Activated CD8-positive, alpha-beta T cell treated with anti-CD3 and anti-CD28 coated beads for 36 hours (primary cell): ENCODE results near the gene BAZ1B. TPM values are rescaled to one million over a fixed set of nuclear protein-coding genes. Genes with fewer than 3 reads are reported as not detected.
A peak's percentile ranks its signal among the peaks of the same experiment; 100 is the strongest.

Experiments
- ATAC-seq: fragments of 200-7000 bp; cut with Tn5 transposase; one replicate; pipeline ENCODE4 v1.10.0; 2021; ENCODE audit warnings: mild to moderate bottlenecking, moderate library complexity
- CTCF ChIA-PET: fragments of 350-600 bp; sonication (Branson Sonifier 250); formaldehyde crosslinking; loops from one replicate; lab custom pipeline; 2021; ENCODE audit warnings: antibody characterized with exemption; lab: Charles Lee
- POLR2A ChIA-PET: fragments of 350-600 bp; sonication (Branson Sonifier 250); formaldehyde crosslinking; loops from one replicate; lab custom pipeline; 2021; ENCODE audit warnings: antibody characterized with exemption; lab: Charles Lee
- DNase-seq: peaks from one replicate; pipeline ENCODE4 v3.0.0-alpha.2; 2020
- H3K27ac Mint-ChIP-seq: one replicate; pipeline ENCODE4 v1.8.0; 2021; ENCODE audit warnings: mild to moderate bottlenecking, mixed read lengths
- H3K27me3 Mint-ChIP-seq: one replicate; pipeline ENCODE4 v1.8.0; 2021; ENCODE audit warnings: mixed read lengths
- H3K36me3 Mint-ChIP-seq: one replicate; pipeline ENCODE4 v1.8.0; 2021; ENCODE audit warnings: low read depth, mixed read lengths
- H3K4me1 Mint-ChIP-seq: one replicate; pipeline ENCODE4 v1.8.0; 2021; ENCODE audit warnings: low read depth, mixed read lengths
- H3K4me3 Mint-ChIP-seq: one replicate; pipeline ENCODE4 v1.8.0; 2021; ENCODE audit warnings: mild to moderate bottlenecking, moderate library complexity, mixed read lengths
- H3K9me3 Mint-ChIP-seq: one replicate; pipeline ENCODE4 v1.8.0; 2021; ENCODE audit warnings: mixed read lengths
- intact Hi-C: fragments of 100-400 bp; cut with micrococcal nuclease; formaldehyde crosslinking; loops from one replicate; pipeline ENCODE4 v1.10.0; 2022
- total RNA-seq, 2 experiments: library from RNA; stranded (reverse); gene quantifications; one replicate each; pipeline ENCODE4 v1.2.3, GENCODE V29; 2021
- TF ChIP-seq, protein P1 (sequence below): fragments of 200-600 bp; IDR thresholded peaks from one replicate; pipeline ENCODE4 v1.8.0; 2022; ENCODE audit warnings: antibody characterized with exemption, mild to moderate bottlenecking

The BAZ1B gene
- total RNA-seq, 2 experiments from 2014 or later, result 82.4 to 82.6 TPM

GRCh38 chr7:73463966-73464365 lies 58.1 kb downstream of the BAZ1B start:
- Mint-ChIP-seq H3K4me3 (no peak overlapping the region), H3K27me3 (no peaks in the 10 kb centered on the region), H3K9me3 (no peaks in the 10 kb centered on the region), H3K4me1 (no peaks in the 10 kb centered on the region), H3K27ac (no peak overlapping the region), H3K36me3 (peaks cover 50% of the 10 kb centered on the region)
- ATAC-seq, result no peak
- ChIA-PET CTCF (interaction anchor here (5.2 kb wide), 1 partner anchor 13 kb away, joined by 33 read pairs; no protein-coding TSS in a partner anchor), POLR2A (no interaction called here)
- TF ChIP-seq, protein P1, sequence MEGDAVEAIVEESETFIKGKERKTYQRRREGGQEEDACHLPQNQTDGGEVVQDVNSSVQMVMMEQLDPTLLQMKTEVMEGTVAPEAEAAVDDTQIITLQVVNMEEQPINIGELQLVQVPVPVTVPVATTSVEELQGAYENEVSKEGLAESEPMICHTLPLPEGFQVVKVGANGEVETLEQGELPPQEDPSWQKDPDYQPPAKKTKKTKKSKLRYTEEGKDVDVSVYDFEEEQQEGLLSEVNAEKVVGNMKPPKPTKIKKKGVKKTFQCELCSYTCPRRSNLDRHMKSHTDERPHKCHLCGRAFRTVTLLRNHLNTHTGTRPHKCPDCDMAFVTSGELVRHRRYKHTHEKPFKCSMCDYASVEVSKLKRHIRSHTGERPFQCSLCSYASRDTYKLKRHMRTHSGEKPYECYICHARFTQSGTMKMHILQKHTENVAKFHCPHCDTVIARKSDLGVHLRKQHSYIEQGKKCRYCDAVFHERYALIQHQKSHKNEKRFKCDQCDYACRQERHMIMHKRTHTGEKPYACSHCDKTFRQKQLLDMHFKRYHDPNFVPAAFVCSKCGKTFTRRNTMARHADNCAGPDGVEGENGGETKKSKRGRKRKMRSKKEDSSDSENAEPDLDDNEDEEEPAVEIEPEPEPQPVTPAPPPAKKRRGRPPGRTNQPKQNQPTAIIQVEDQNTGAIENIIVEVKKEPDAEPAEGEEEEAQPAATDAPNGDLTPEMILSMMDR, result no peak
- DNase-seq, result no peak
- intact Hi-C loops, result no loop called here

DNA sequence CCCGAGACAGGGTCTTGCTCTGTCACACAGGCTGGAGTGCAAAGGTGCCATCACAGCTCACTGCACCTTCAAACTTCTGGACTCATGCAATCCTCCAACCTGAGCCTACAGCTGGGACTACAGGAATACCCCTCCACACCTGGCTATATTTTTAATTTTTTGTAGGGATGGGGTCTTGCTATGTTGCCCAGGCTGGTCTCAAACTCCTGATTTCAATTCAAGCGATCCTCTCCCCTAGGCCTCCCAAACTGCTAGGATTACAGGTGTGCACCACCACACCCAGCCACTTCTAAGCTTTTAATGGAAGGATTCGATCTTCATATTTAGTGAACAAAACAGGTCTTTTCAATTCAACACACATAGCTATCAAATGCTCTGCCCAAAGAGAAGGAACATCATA lies 58.8 kb downstream of the BAZ1B start:
- H3K4me1 Mint-ChIP-seq, result no peaks in the 10 kb centered on the region
- H3K9me3 Mint-ChIP-seq, result no peaks in the 10 kb centered on the region
- peaks cover 50% of the 10 kb centered on the region for H3K36me3 Mint-ChIP-seq
- CTCF ChIA-PET, result interaction anchor here (5.2 kb wide), 1 partner anchor 12 kb away, joined by 33 read pairs; no protein-coding TSS in a partner anchor
- peak overlapping the region; percentile 42 for H3K27ac Mint-ChIP-seq
- ATAC-seq (no peak), DNase-seq (no peak)
- POLR2A ChIA-PET, result interaction anchor here (0.9 kb wide), 1 partner anchor 42 kb away, joined by 3 read pairs; no protein-coding TSS in a partner anchor
- H3K4me3 Mint-ChIP-seq, result no peak overlapping the region
- TF ChIP-seq, protein P1, result no peak
- H3K27me3 Mint-ChIP-seq, result no peaks in the 10 kb centered on the region
- intact Hi-C loops, result no loop called here

GRCh38 chr7:73461782-73462285 lies 60.3 kb downstream of the BAZ1B start:
- no peaks in the 10 kb centered on the region for H3K9me3 Mint-ChIP-seq
- ChIA-PET CTCF (interaction anchor here (5.2 kb wide), 1 partner anchor 10 kb away, joined by 33 read pairs; no protein-coding TSS in a partner anchor), POLR2A (interaction anchor here (0.9 kb wide), 2 partner anchors 14 to 59 kb away, joined by 3 read pairs; no protein-coding TSS in a partner anchor)
- TF ChIP-seq, protein P1, result no peak
- H3K4me1 Mint-ChIP-seq, result no peaks in the 10 kb centered on the region
- intact Hi-C loops, result no loop called here
- ATAC-seq, result no peak
- H3K4me3 Mint-ChIP-seq, result no peak overlapping the region
- no peak for DNase-seq
- no peak overlapping the region for H3K27ac Mint-ChIP-seq
- peaks cover 54% of the 10 kb centered on the region for H3K36me3 Mint-ChIP-seq
- H3K27me3 Mint-ChIP-seq, result no peaks in the 10 kb centered on the region

DNA sequence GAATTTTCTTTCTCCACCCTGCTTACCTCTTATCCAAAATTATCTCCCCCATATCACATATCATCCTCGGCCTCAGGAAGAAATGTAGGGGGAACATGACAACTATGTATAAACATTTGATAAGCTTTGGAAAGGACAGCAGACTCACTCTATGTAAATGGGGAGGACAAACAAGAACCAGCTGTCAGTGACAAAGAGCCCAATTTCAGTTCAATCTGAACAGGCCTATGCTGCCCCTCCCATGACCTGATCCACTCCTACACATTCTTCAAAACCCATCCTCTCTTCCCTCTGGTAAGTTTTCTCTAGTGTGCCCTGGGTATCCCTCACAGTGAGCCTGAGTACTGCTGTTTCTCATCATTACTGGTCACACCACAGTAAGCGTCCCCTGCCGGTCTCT lies 67.7 kb downstream of the BAZ1B start:
- no peak for ATAC-seq
- no peak for DNase-seq
- intact Hi-C loops, result no loop called here
- no peaks in the 10 kb centered on the region for H3K9me3 Mint-ChIP-seq
- H3K36me3 Mint-ChIP-seq, result peaks cover 58% of the 10 kb centered on the region
- CTCF ChIA-PET, result no interaction called here
- peaks cover 31% of the 10 kb centered on the region for H3K4me1 Mint-ChIP-seq
- POLR2A ChIA-PET, result interaction anchor here (1.2 kb wide), 1 partner anchor 9 kb away, joined by 3 read pairs; no protein-coding TSS in a partner anchor
- H3K27ac Mint-ChIP-seq, result peak overlapping the region; percentile 12
- TF ChIP-seq, protein P1, result no peak
- no peak overlapping the region for H3K4me3 Mint-ChIP-seq
- H3K27me3 Mint-ChIP-seq, result no peaks in the 10 kb centered on the region

DNA sequence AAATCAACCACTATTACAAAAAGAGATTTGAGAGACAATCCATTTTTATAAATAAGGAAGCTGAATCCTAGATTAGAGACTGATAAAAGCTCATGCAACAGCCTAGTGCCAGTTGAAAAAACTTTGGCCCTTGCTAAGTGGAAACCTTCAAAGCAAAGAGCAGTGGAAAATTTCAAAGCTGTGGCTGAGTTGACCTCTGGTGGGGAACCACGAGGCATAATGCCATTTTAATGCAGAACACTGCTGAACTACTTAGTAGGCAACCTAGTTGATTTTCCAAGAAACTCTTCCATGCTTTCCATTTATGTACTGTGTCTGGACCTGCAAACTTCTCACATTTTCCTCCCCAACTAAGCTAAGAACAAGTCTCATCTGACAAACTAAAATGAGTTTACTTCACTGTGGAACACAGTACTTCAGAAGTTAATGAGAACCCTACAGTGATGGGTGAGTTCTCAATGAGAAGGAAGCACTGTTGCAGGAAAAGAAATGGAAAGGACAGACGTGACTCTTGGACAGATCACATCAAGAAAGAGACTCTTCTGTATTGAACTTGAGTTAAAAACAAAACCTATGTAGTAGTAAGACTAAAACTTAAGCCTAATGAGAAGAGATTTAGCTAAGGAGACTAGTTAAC lies 69.0 kb downstream of the BAZ1B start:
- peak; percentile 27 for DNase-seq
- peak; percentile 24 for ATAC-seq
- Mint-ChIP-seq H3K4me1 (peaks cover 37% of the 10 kb centered on the region), H3K4me3 (no peak overlapping the region), H3K27ac (peak overlapping the region; percentile 65), H3K27me3 (no peaks in the 10 kb centered on the region), H3K9me3 (no peaks in the 10 kb centered on the region), H3K36me3 (peaks cover 61% of the 10 kb centered on the region)
- ChIA-PET POLR2A (no interaction called here), CTCF (interaction anchor here (0.9 to 2.5 kb wide), 4 partner anchors 10 to 129 kb away, joined by 4 to 33 read pairs (median 17); no protein-coding TSS in a partner anchor)
- intact Hi-C loops, result no loop called here
- TF ChIP-seq, protein P1, result no peak
